NB4 (cell line): ENCODE results near the gene DIAPH3.

Experiments used
- DNase-seq: peaks from one replicate; pipeline ENCODE4 v3.0.0; 2010; ENCODE audit warnings: low read depth
- H3K4me3 ChIP-seq: one replicate; pipeline ENCODE4 v1.5.1; 2011; ENCODE audit warnings: mild to moderate bottlenecking, low read depth, low read length, moderate library complexity
- CTCF ChIP-seq: IDR thresholded peaks from one replicate; pipeline ENCODE4 v1.5.1; 2012; ENCODE audit warnings: low read depth, low read length
- MAX ChIP-seq: IDR thresholded peaks from 2 replicates; pipeline ENCODE4 v1.6.1; 2011; ENCODE audit warnings: low read depth, low read length
- MYC ChIP-seq: IDR thresholded peaks from 2 replicates; pipeline ENCODE4 v1.6.1; 2011; ENCODE audit warnings: low read depth, low read length
- POLR2A ChIP-seq: IDR thresholded peaks from 2 replicates; pipeline ENCODE4 v1.6.1; 2011; ENCODE audit warnings: mild to moderate bottlenecking; ENCODE audit not compliant: insufficient read length; ENCODE audit errors: extremely low read depth

DIAPH3 gene

GRCh38 chr13:60158321-60158801 lies 5.4 kb downstream of the DIAPH3 start:
- no peak for TF ChIP-seq MAX
- TF ChIP-seq CTCF = no peak
- no peak for TF ChIP-seq MYC
- TF ChIP-seq POLR2A = no peak
- no peak for DNase-seq
- no peak overlapping the region for H3K4me3 ChIP-seq

GRCh38 chr13:60155978-60156377 lies 7.8 kb downstream of the DIAPH3 start:
- DNase-seq = no peak
- H3K4me3 ChIP-seq = no peak overlapping the region
- TF ChIP-seq MAX (no peak), MYC (no peak), POLR2A (no peak), CTCF (no peak)

- no peak for DNase-seq
- H3K4me3 ChIP-seq = no peak overlapping the region
These were observed 10.8 kb downstream of the DIAPH3 start for GRCh38 chr13:60152904-60153303.

GRCh38 chr13:60152114-60152513 lies 11.6 kb downstream of the DIAPH3 start:
- DNase-seq = no peak
- no peak for TF ChIP-seq MAX
- TF ChIP-seq CTCF = no peak
- no peak for TF ChIP-seq MYC
- no peak for TF ChIP-seq POLR2A
- no peak overlapping the region for H3K4me3 ChIP-seq

More at GRCh38 chr13:60152904-60153303, 10.8 kb downstream of the DIAPH3 start:
- TF ChIP-seq MAX (no peak), MYC (no peak), CTCF (no peak), POLR2A (no peak)

- DNase-seq = no peak
- H3K4me3 ChIP-seq = no peak overlapping the region
- no peak for TF ChIP-seq CTCF
- no peak for TF ChIP-seq POLR2A
- no peak for TF ChIP-seq MAX
- TF ChIP-seq MYC = no peak
These were observed 13.2 kb downstream of the DIAPH3 start for GRCh38 chr13:60150538-60150937.

GRCh38 chr13:60148918-60149317 lies 14.8 kb downstream of the DIAPH3 start:
- TF ChIP-seq MAX = no peak
- TF ChIP-seq MYC = no peak
- TF ChIP-seq CTCF = no peak
- no peak for TF ChIP-seq POLR2A
- no peak for DNase-seq
- no peak overlapping the region for H3K4me3 ChIP-seq
